Subcutaneous adipose tissue (tissue), 4 donors: Measurements from ENCODE around the gene CAMKK1. TPM values are rescaled to one million over a fixed set of nuclear protein-coding genes. Genes with fewer than 3 reads are reported as not detected.

Source experiments
- total RNA-seq, 4 donors: library from RNA; depleted of rRNA; stranded (reverse); fragments of >200 nt; gene quantifications; one replicate each; pipeline ENCODE4 v1.1.0, GENCODE V29; 2016
- TF ChIP-seq, protein P1 (sequence below): fragments of 450-650 bp; IDR thresholded peaks from one replicate; pipeline ENCODE4 v1.5.1; 2016; ENCODE audit warnings: low read depth, mild to moderate bottlenecking, control low read depth, antibody characterized with exemption, moderate library complexity

CAMKK1 gene
- total RNA-seq, 4 donors from 2014 or later, result 3.2 to 6.6 (median 3.8) TPM

DNA sequence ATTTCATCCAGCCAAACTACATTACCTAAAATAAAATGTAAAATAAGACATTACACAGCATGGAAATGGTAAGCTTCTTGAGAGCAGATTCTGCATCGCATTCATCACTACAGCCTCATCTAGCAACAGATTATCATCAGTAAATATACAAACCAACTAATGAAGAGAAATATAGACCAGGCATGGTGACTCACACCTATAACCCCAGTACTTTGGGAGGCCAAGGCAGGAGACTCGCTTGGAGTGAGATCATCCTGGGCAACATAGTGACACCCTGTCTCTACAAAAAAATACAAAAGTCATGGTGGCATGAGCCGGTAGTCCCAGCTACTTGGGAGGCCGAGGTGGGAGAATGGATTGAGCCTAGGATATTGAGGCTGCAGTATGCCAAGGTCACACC lies 66.7 kb downstream of the CAMKK1 start:
- TF ChIP-seq, protein P1, sequence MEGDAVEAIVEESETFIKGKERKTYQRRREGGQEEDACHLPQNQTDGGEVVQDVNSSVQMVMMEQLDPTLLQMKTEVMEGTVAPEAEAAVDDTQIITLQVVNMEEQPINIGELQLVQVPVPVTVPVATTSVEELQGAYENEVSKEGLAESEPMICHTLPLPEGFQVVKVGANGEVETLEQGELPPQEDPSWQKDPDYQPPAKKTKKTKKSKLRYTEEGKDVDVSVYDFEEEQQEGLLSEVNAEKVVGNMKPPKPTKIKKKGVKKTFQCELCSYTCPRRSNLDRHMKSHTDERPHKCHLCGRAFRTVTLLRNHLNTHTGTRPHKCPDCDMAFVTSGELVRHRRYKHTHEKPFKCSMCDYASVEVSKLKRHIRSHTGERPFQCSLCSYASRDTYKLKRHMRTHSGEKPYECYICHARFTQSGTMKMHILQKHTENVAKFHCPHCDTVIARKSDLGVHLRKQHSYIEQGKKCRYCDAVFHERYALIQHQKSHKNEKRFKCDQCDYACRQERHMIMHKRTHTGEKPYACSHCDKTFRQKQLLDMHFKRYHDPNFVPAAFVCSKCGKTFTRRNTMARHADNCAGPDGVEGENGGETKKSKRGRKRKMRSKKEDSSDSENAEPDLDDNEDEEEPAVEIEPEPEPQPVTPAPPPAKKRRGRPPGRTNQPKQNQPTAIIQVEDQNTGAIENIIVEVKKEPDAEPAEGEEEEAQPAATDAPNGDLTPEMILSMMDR, result no peak

DNA sequence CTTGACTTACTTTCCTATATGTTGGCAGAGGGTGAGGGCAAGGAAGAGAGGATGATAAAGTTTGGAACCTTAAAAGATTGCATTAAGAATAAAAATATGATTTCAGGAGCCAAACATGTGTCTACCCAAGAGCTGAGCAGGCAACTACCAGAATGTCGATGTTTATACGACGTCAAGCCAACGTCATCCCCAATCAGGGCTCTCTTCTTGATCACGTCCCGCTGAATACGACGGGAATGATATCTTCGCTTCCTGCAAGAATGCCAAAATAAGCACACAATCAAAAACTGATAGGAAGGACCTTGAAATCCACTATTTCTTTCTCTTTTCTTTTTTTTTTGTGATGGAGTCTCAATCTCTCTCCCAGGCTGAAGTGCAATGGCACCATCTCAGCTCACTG lies 71.8 kb downstream of the CAMKK1 start:
- TF ChIP-seq, protein P1, result no peak

DNA sequence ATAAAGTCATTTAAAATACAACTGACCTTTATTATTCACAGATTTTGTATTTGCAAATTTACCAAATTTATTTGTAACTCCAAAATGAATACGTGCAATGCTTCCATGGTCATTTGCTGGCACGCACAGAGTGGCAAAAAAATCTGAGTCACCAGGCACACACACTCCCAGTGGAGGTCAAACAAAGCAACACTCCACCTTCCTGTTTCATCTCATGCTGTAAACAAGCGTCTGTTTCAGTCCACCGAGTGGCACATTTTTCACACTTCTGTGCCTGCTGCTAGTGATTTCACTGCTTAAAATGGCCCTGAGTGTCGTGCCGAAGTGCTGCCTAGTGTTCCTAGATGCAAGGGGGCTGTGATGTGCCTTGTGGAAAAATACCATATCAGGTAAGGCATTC lies 74.1 kb downstream of the CAMKK1 start:
- TF ChIP-seq, protein P1, result no peak

DNA sequence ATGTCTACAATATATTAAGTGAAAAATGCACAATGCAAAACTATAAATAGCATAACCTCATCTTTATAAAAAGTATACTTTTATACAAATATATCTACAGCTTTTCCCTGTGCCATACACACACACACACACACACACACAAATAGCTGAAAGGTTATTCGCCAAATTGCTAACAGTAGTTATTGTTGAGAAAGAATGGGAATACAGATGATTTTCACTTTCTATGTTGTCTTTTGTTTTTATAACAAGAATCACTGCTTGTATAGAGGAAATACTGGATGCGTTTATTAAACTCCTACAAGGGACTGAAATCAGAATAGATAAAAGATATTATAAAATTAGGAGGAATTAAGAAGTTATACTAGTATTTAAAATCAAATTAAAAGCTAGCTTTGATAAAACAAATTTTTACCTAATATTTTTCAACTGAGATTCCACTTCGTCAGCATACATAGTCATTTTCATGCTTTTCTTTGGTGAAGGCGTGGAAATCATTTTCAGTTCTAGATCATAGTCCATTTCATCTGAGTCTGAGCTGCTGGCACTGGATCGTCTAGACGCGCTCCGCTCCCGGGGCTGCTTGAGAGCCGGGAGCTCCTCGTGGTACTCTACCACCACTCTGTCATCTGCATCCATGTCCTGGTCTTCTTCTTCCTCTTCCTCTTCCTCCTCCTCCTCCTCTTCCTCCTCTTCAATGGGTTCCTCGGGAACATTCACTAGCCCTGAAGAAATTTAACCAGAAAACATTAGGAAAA lies 74.8 kb downstream of the CAMKK1 start:
- TF ChIP-seq, protein P1, result no peak

DNA sequence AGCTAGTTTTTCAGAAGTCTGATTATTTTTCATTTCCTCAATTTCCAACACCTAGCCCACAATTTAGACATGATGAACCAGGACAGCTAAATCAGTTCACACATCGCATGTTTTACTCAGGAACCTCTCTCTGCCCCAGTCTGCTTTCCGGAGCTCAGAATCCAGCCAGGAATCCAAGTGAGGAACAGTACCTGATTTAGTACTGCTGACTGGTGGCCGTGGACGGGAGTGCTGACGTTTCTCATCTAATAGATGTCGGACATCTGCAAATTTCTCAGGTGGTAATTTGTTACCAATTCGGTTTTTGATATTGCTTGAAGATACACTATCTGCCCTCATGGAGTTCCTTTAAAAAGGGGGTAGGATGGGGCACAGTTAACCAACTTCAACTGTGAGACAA lies 76.9 kb downstream of the CAMKK1 start:
- TF ChIP-seq, protein P1, result no peak

DNA sequence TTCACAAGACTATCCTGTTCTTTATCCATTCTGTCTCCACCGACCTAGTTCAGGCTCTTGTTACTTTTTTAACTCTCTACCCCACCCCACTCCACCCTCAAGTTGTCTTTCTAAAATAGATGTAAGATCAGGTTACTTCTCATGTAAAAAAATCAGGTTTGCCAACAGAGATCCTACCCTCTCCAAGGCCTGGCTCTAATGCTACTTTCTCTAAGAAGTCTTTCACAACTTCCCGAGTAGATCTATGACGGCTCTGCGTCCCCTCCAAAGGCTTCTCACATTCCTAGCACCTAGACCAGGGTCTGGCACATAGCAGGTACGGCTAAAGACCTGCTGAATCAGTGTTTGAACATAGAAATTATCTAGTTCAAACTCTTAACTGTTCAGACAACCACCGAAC lies 77.7 kb downstream of the CAMKK1 start:
- TF ChIP-seq, protein P1, result no peak

DNA sequence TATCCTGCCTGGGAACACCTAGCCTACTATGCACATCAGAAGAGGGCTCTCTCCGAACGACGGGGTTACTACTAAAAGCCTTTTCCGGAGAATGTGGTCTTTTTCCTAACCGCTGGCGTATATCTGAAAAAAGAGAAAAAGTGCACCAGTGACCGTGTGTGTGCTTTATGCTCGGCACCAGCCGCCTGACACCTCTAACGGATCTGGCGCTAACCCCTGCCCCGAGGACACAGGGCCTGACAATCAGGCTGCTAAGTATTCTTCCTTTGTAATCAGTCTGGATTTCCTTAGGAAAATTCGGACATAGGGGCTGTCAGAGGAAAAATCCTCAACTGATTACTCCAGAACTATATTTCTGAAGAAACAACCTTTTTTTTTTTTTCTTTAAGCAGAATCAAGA lies 78.5 kb downstream of the CAMKK1 start:
- TF ChIP-seq, protein P1, result no peak
